KG1 (cell line): ENCODE measurements around the gene CCDC71L.

Source experiments
- DNase-seq: peaks from one replicate; lab custom pipeline; 2025; lab: John Stamatoyannopoulos, UW

CCDC71L gene

GRCh38 chr7:106659166-106659962, 1.6 kb downstream of the CCDC71L start:
- no peak for DNase-seq

DNA sequence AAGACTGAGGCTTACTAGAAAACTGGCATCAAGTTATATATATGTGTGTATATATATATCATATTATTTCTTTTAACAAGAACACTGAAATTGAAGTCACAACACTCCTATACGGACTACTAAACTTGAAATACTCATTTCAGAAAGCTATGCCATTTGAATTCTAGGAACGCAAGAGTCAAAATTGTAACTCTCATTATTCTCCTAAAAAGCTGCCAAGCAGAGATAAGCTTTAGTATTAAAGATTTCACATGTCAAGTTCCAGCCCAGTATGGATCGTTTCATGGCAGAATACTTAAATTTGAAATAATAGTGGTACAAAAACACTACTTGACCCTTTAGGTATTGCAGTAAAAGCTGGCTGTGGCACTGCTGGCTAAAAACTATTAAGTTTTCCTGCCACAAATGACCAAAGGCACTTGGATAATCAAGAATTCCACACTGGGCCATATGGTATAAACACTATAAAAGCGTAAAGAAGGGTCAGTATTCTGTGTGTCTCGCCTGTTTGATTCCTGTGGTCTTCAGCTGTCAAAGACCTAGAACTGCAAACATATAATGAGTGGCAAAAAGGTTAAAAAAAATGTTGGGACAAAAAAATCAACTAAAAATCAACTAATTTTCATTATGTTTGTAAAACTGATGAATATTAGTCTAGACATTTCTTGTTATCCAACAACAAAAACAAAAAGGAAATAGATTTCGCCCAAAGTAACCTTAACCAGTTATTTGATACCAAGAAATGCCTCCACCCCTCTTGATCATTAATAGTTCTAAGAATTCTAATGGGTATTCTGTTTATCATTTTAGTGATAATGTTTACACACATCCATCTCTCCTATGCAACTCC, 2.4 kb downstream of the CCDC71L start:
- DNase-seq, result no peak

- DNase-seq, result no peak
Observed at GRCh38 chr7:106657085-106657991, 3.6 kb downstream of the CCDC71L start.

- no peak for DNase-seq
Observed at GRCh38 chr7:106655703-106656498, 5.1 kb downstream of the CCDC71L start.

- no peak for DNase-seq
Observed at GRCh38 chr7:106653488-106653887, 7.5 kb downstream of the CCDC71L start.

DNA sequence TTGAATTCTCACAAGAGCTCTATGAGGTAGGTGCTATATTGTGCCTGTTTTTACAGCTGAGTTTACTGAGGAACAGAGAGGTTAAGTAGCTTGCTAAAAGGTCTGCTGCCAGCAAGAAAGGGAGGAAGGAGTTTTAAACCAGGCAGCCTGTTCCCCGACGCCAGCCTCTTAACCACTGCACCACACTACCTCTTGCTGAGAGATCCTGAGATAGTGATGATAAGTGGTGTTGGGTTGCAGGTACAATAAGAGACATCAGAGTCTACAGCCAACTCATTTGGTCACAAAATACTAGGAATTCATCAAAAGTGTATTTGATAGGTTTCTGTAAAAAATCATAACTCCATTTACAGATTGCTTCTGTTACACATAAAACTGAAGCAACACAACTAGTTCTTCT, 8.0 kb downstream of the CCDC71L start:
- no peak for DNase-seq

DNA sequence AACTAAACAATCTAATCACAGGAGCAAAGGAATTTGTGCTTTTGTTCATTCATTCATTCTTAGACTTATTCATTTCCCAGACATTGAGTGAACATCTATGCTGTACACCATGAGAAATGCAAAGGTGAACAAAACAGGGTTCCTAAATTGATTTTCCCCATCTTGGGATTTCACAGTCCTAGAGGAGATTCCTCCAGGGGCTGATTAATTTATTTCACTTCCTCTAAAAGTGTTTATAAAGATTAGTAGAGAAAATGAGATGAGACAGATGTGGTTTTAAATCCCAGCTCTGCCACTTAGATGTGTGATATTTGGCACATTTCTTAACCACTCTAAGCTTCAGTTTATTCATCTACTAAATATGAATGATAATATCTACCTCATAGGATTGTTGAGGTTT, 8.9 kb downstream of the CCDC71L start:
- DNase-seq, result no peak

DNA sequence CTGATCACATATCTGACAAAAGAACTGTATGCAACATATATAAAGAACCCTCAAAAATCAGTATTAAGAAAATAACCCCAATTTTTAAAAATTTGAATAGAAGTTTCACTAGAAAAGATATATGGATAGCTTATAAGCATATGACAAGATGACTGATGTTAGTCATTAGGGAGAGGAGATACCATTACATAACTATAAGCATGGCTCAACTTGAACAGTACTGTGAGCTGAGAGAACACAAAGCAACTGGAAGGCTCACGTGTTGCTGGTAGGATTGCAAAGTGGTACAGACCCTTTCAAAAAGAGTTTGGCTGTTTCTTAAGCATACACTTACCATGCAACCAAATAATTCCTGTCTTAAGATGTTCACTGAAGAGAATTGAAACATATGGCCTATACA, 14.7 kb downstream of the CCDC71L start:
- DNase-seq, result no peak

GRCh38 chr7:106644999-106645398, 16.0 kb downstream of the CCDC71L start:
- DNase-seq, result no peak

DNA sequence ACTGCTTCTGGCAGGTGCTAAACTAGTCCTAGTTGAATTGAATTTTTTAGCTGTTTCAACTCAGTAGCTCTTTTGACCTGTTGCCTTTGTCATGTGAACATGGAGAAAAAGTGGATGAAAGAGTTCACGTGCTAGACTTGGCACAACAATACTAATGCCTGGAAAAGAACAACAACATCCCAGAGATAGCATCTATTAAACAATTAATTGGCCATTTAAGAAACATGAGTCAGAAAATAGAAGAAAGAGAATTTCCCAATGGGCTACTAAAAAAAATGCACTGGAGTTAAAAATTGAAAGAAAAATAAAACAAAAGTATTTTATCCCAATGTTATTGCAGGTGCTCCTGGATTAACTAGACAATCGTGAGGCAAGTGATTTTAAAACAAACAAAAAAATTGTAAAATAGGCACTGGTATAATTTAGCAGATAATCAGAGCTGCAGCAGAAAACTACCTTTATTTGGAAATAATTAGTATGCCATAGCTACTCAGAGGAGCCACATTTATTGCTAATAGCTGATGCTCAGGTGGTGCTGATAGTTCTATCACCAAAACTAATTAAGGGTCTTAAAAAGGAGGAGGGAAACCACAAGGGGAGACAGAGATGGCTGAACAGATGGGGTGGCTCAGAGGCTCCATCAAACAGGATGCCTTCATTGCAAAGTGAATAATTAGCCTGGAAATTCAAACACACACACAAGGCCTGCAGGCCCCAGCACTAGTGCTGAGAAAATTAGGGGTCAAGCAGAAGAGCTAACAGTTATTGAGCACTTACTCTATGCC, 17.6 kb downstream of the CCDC71L start:
- no peak for DNase-seq

- no peak for DNase-seq
Observed at GRCh38 chr7:106641416-106641815, 19.5 kb downstream of the CCDC71L start.

GRCh38 chr7:106640368-106641141, 20.4 kb downstream of the CCDC71L start:
- no peak for DNase-seq

GRCh38 chr7:106639476-106640334, 21.3 kb downstream of the CCDC71L start:
- DNase-seq, result no peak

- DNase-seq, result no peak
Observed at GRCh38 chr7:106635411-106635810, 25.5 kb downstream of the CCDC71L start.

DNA sequence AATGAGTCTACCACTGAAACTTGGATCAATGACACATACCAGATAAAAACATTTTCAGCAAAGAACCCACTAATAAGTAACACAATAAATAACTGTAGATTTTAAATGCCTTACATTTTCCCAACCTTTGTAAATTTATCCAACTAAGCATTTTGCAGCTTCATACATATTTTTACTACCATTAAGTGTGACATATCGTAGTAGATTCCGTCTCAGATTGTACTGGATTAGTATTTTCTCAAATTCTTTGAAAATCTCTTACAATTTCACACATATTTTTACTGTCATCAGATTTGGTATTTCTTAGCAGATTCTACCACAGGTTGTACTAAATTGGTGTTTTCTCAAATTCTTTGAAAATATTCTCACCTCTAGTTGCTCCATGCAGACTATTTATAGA, 26.0 kb downstream of the CCDC71L start:
- no peak for DNase-seq

GRCh38 chr7:106630648-106631047, 30.3 kb downstream of the CCDC71L start:
- DNase-seq, result no peak

GRCh38 chr7:106629516-106629915, 31.4 kb downstream of the CCDC71L start:
- no peak for DNase-seq

DNA sequence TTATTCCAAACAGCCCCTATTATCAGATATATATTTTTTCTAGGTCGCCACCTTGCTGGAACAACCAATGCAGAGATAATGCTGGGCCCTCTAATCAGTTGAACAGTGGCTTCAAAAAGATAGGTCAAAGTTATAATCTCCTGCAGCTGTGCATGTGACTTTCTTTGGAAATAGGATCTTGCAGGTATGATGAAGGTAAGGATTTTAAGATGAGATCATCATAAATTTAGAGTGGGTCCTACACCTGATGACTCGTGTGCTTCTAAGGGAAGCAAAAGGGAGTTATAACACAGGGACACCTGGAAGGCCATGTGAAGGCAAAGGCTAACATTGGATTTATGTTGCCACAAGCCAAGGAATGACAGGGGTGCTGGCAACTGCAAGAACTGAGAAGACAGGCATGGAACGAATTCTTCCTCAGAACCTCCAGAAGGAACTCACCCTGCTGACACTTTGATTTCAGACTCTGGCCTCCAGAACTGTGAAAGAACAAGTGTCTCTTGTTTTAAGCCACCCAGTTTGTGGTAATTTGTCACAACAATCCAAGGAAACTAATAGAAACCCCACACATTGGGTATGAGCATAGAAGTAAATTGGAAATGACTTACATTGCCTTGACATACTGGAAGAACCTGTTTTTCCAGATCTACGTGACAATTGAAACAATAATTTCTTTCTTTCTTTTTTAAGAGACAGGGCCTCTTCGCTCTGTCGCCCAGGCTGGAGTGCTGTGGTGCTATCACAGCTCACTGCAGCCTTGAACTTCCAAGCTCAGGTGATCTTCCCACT, 34.4 kb downstream of the CCDC71L start:
- DNase-seq, result no peak
